Measurements from ENCODE around the gene TRMT2A. TPM values are rescaled to one million over a fixed set of nuclear protein-coding genes. Genes with fewer than 3 reads are reported as not detected.

Gene TRMT2A
- total RNA-seq, 1 experiment from 2014 or later: 66.7 TPM

DNA sequence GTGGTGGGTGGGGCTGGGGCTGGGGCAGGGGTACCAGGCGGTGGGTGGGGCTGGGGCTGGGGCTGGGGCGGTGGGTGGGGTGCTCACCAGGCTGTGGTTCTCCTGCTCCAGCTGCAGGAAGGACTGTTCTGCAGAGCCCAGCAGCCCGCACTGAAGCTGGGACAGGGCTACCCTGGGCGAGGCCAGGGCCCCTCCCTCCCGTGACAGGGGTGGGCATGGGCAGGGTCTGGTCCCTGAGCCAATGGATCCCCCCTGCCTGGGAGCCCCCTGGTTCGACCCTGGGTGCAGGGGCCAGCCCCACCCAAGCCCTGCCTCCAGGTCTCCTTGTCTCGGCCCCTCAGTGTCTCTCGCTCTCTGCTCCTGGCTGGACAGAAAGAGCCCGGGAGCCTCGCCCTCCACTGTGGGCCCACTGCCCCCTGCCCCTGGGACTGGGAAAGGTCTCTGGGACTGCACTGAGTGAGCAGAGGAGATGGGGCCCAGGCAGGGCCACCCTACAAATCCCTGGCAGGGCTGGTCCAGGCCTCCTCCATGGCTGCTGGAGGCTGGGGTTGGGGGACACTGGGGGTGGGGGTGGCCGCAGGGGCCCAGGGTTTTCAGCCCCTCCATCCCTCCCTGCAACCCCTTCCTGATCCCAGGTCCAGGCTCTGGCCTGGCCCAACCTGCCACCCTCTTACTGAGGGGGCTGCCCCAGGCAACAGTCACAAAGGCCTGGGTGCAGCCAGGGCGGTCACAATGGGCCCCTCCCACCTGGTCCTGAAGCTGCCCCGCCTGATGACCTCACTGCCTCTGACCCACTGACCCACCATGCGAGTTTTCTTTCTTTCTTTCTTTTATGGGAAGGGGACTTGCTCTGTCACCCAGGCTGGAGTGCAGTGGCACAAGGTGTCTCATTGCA, 33.6 kb upstream of the TRMT2A start, which contains the start of gene CCDC188:
TSS of gene CCDC188 (minus strand) at position 675 of the 895 bp plus-strand sequence. CDS start at position 606, 69 bp downstream.
- ATAC-seq (no peak), DNase-seq (ENCODE audit: low read depth, low spot score) (no peak)
- no peak for TF ChIP-seq POLR2AphosphoS5 (IDR thresholded peaks at IDR 0.05; ENCODE audit: low read depth, low read length)
- TF ChIP-seq REST (IDR thresholded peaks at IDR 0.05; ENCODE audit: insufficient read depth in 1 of 2, low read depth in 2 of 2, low read length in 1 of 2): no peak
- no peak for TF ChIP-seq TCF7L2 (IDR thresholded peaks at IDR 0.05; ENCODE audit: low read depth, low read length)
- Histone ChIP-seq H3K4me3 (ENCODE audit: low read depth in 2 of 2, low read length in 2 of 2) (no peak within 1 kb of the TSS), H3K36me3 (ENCODE audit: control insufficient read depth, insufficient read depth, low read length) (no peaks in the 10 kb centered on the region), H3K9me3 (ENCODE audit: control insufficient read depth, insufficient read depth, low read depth, low read length) (no peaks in the 10 kb centered on the region), H3K4me1 (ENCODE audit: control insufficient read depth, insufficient read depth, low read length) (no peaks in the 10 kb centered on the region), H3K27ac (ENCODE audit: low read length) (no peak within 1 kb of the TSS), H3K27me3 (ENCODE audit: control insufficient read depth, insufficient read depth, low read length) (no peaks in the 10 kb centered on the region)
- no TSS peak for BruUV-seq (replicated peaks)
- intact Hi-C loops (cut with micrococcal nuclease; ENCODE audit: unreplicated experiment) (no loop called here), in situ Hi-C loops (cut with HindIII; ENCODE audit: low pct_unique_long_range_greater_than_20kb, low sequenced_read_pairs) (no loop called here)
- POLR2A ChIA-PET: no interaction called here
- CTCF ChIA-PET: no interaction called here

- Histone ChIP-seq H3K9me3 (ENCODE audit: control insufficient read depth, insufficient read depth, low read depth, low read length) (no peaks in the 10 kb centered on the region), H3K36me3 (ENCODE audit: control insufficient read depth, insufficient read depth, low read length) (no peaks in the 10 kb centered on the region), H3K4me1 (ENCODE audit: control insufficient read depth, insufficient read depth, low read length) (no peaks in the 10 kb centered on the region), H3K4me3 (ENCODE audit: low read depth in 2 of 2, low read length in 2 of 2) (no peak overlapping the region), H3K27me3 (ENCODE audit: control insufficient read depth, insufficient read depth, low read length) (no peaks in the 10 kb centered on the region), H3K27ac (ENCODE audit: low read length) (no peak overlapping the region)
- CTCF ChIA-PET: no interaction called here
- in situ Hi-C loops (cut with HindIII; ENCODE audit: low pct_unique_long_range_greater_than_20kb, low sequenced_read_pairs): no loop called here
- intact Hi-C loops (cut with micrococcal nuclease; ENCODE audit: unreplicated experiment): no loop called here
- POLR2A ChIA-PET: no interaction called here
- no peak for TF ChIP-seq TCF7L2 (IDR thresholded peaks at IDR 0.05; ENCODE audit: low read depth, low read length)
- TF ChIP-seq POLR2AphosphoS5 (IDR thresholded peaks at IDR 0.05; ENCODE audit: low read depth, low read length): no peak
- TF ChIP-seq REST (IDR thresholded peaks at IDR 0.05; ENCODE audit: insufficient read depth in 1 of 2, low read depth in 2 of 2, low read length in 1 of 2): no peak
- TF ChIP-seq CTCF (IDR thresholded peaks at IDR 0.05): no peak
- TF ChIP-seq SIN3A (IDR thresholded peaks at IDR 0.05; ENCODE audit: borderline replicate concordance, insufficient read depth, low read depth, low read length): no peak
- BruUV-seq (replicated peaks): no TSS peak
- ATAC-seq: no peak
- DNase-seq (ENCODE audit: low read depth, low spot score): no peak
Observed at GRCh38 chr22:20149257-20150250, 32.5 kb upstream of the TRMT2A start.

Data from Panc1 (cell line).